GM12875 (cell line): ENCODE results near the gene COX14.

ENCODE experiments used
- H3K4me3 ChIP-seq: one replicate; pipeline ENCODE4 v1.5.1; 2011; ENCODE audit warnings: low read depth, low read length, control low read depth
- TF ChIP-seq, protein P1 (sequence below): IDR thresholded peaks from 2 replicates; pipeline ENCODE4 v1.5.1; 2011; ENCODE audit warnings: low read depth, mild to moderate bottlenecking, control low read depth, inconsistent platforms, low read length, moderate library complexity, borderline replicate concordance; ENCODE audit not compliant: insufficient read depth

COX14 gene

DNA sequence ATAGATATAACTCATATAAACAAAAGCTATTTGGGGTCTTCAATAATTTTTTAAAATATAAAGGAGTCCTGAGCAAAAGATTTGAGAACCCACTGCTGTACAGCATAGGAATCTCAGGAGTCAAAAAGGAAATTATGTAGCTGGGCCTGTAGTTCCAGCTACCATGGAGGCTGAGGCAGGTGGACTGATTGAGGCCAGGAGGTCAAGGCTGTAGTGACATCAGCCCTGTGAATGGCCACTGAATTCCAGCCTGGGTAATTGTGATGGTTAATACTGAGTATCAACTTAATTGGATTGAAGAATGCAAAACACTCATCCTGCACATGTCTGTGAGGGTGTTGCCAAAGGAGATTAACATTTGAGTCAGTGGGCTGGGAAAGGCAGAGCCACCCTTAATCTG lies 44.6 kb downstream of the COX14 start:
- TF ChIP-seq, protein P1, sequence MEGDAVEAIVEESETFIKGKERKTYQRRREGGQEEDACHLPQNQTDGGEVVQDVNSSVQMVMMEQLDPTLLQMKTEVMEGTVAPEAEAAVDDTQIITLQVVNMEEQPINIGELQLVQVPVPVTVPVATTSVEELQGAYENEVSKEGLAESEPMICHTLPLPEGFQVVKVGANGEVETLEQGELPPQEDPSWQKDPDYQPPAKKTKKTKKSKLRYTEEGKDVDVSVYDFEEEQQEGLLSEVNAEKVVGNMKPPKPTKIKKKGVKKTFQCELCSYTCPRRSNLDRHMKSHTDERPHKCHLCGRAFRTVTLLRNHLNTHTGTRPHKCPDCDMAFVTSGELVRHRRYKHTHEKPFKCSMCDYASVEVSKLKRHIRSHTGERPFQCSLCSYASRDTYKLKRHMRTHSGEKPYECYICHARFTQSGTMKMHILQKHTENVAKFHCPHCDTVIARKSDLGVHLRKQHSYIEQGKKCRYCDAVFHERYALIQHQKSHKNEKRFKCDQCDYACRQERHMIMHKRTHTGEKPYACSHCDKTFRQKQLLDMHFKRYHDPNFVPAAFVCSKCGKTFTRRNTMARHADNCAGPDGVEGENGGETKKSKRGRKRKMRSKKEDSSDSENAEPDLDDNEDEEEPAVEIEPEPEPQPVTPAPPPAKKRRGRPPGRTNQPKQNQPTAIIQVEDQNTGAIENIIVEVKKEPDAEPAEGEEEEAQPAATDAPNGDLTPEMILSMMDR: no peak
- H3K4me3 ChIP-seq: no peak overlapping the region

DNA sequence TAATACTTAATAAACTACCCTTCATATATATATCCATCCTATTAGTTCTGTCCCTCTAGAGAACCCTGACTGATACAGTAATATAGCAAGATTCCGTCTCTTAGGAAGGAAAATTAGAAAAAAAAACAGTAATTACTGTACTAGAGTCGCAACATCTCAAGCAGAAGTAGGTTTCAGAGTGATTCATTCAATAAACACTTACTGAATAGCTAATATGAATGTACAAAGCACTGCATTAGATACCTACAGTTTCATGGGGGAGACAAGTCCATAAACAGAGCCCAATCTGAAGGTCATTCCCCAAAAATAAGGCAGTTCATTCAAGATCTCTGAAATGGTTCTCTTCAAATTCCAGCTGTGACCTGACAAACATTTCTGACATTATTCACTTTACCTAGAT lies 45.2 kb downstream of the COX14 start:
- TF ChIP-seq, protein P1: no peak
- H3K4me3 ChIP-seq: no peak overlapping the region

DNA sequence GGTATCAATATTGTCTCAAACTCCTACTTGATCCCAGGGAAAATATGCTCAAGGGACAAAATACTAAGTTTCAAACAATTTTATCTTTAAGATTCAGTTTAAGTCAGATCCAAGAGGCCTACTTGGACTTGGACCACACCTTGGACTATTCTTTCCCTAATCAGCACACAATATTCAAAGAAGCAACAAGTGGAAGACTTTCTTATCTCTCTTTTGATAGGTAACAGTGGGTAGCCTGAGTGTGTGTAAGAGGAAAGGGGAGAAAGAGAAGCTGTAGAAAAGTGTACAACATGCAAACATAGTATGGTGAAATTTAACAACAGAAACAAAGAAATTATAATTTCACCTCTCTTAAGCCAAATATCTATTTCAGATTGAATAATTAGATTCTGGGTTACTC lies 48.6 kb downstream of the COX14 start:
- no peak overlapping the region for H3K4me3 ChIP-seq
- TF ChIP-seq, protein P1: no peak

DNA sequence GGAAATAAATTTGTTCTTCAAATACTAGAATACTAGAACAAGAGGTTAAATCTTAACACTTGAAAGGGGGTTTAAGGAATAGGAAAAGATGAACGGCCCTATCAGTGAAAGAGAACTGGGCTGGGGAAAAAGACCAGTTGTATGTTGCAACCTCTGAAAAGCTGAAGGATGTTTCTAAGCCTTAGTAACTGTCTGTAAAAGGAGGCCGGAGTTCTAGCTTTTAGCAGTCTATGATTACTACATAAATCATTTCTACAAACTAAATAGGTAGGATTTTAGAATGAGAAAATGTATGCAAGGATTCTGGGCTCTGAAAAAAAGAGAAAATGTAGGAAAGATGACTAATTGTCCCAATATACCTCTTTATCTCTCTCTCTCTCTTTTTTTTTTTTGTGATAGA lies 50.2 kb downstream of the COX14 start:
- TF ChIP-seq, protein P1: no peak
- H3K4me3 ChIP-seq: no peak overlapping the region

DNA sequence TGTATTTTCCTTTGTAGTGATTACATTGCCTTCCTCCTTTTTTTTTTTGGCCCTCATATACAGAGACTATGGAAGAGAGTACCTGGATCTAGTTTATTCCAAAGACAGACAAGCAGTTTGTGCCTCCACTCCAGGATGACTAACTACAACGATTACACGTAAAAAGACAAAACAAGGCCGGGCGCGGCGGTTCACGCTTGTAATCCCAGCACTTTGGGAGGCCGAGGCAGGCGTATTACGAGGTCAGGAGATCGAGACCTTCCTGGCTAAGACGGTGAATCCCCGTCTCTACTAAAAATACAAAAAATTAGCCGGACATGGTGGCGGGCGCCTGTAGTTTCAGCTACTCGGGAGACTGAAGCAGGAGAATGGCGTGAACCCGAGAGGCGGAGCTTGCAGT lies 52.9 kb downstream of the COX14 start:
- TF ChIP-seq, protein P1: no peak
- no peak overlapping the region for H3K4me3 ChIP-seq

DNA sequence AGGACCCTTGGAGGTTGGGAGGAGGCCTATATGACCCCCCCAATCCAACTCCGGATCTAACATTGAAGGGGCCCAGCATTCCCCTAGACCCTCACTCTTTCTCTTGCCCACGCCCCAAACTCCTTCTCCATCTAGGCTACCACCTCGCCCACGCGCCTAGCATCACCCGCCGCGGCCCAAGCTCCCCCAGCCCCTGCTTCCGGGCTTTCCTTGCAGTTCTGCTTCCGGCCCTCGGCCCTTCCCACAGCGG lies 54.7 kb downstream of the COX14 start:
- TF ChIP-seq, protein P1: no peak
- H3K4me3 ChIP-seq: peak overlapping the region; percentile 95

DNA sequence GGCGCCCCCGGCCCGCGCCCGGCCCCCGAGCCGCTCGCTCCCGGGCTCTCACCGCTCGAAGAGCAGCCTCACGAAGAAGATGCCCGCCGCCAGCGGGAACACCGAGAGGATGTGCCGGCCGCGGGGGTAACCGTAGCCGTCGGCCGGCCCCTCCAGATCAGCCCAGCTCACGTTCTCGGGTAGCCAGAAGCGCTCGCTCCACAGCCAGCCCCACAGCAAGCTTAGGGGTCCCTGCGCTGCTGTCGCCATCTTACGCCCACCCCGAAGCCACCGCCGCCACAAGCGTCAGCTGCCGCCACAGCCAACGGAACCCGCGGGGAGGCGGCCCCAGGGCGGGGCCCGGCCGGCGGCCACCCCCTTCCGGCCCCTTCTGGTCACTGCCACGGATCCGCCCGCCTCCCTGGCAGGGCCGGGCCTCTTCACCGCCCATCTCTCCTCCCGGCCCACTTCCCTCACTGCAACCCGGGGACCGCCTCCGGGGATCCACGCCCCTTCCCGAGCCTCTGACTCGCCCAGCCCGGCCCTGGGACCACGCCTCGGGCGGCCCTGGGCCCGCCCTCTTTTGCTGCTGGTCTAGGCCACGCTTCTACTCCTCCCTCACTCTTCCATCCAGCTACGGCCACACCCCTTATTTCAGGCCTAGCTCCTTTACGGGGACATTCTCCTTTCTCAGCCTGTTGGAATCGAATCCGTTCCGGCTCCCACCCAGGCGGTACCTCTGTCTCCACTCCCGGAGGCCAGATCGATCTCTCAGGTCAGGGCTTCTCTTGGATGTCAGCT lies 55.2 kb downstream of the COX14 start, which contains the start of gene CERS5:
TSS of gene CERS5 (minus strand) at position 321 of the 780 bp plus-strand sequence. CDS start at position 249, 72 bp downstream.
- TF ChIP-seq, protein P1: no peak
- peak within 1 kb of the TSS; percentile 95 for H3K4me3 ChIP-seq
